ENCODE measurements around the gene ACTL8.

Gene ACTL8

DNA sequence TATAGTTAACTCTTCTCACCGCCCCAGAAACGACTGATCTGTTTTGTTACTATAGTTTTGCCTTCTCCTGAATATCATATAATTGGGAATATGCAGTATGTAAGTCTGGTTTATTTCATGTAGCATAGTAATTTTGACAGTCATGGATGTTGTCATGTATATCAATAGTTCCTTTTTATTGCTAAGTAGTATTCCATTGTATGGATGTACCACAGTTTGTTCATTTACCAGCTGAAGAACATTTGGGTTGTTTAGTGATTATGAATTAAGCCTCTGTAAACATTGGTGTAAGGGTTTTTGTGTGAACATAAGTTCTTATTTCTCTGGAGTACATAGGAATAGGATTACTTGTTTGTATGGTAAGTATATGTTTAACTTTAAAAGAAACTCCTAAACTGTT is 55.5 kb downstream of the ACTL8 start:
- DNase-seq, result no peak

DNA sequence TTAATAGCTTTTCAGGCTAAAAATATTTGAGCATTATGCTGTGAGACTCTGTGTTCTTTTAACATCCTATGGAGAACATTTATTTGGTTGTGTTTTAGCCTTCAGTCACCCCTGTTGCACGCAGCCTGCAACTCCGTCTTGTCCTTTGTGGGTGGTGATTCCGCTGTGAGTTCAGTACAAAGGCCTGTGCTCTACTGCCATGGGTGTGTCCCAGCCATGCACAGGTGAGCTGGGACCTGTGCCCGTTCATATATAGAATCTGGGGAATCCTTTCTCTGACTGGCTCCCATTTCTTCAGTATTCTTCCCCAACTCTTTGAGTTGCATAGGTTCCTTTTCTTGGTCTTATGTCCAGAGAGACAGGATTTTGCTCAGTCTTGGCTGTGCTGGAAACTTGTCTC is 61.4 kb downstream of the ACTL8 start:
- DNase-seq, result no peak

DNA sequence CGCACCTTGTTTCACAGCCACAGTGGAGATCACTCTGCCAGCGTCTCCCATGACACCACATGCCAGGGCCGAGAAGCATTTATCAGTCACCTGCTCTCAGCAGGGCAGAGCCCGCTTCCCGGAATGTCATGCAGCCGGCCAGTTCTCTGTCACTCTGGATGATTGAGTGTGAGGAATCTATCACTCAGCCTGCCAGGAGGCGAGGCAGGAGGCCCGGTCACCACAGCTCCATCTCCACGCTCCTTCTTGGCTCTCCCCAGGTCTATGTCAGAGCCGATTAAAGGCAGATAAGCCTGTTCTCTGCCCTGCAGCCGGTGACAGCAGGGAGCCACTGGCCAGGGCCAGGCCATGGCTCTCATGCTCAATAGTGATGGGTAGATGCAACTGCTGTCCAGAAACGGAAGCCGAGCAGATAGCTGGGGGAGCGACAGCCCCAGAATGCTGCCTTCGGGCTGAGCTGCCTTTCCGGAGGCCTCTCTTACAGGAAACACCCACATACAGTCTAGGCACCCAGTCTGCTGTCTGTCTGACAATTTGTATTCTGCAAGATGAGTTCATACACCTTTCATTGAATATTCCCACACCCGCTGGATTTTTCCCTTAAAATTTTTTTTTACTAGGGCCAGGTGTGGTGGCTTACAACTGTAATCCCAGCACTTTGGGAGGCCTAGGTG is 64.1 kb downstream of the ACTL8 start:
- DNase-seq, result no peak

DNA sequence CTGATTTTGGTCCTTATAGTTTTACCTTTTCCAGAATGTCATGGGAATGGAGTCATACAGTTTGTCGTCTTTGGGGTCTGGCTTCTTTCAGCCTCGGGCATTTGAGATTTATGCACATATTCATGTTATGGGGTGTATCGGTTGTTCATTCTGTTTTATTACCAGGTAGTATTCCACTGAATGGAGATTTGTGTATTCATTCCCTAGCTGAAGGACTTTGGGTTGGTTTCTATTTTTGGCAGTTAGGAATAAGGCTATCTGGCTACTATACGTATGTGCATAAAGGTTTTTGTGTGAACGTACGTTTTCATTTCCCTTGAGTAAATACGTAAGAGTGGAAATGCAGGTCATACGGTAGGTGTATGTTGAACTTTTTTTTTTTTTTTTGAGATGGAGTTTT is 65.1 kb downstream of the ACTL8 start:
- DNase-seq, result no peak

DNA sequence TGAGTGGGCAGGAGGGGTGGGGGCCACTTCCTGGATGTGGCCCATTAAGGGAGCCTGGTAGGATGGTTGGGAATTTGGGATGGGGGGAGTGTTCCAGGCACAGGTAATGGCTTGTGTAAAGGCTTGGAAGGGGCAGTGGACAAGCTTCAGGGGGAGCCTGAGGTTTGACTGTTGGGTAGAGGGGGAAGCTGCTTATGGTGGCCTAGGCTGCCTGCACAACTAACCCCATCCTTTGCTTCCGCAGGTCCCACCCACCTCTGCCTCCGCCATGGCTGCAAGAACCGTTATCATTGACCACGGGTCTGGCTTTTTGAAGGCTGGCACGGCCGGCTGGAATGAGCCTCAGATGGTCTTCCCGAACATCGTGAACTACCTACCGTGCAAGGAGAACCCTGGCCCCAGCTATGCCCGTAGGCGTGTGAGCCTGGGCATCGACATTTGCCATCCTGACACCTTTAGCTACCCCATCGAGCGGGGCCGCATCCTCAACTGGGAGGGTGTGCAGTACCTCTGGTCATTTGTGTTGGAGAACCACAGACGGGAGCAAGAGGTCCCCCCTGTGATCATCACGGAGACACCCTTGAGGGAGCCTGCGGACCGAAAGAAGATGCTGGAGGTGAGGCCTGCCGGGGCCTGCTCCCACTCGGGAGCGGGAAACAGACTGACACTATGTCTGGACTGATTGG is 67.8 kb downstream of the ACTL8 start:
- DNase-seq, result no peak

DNA sequence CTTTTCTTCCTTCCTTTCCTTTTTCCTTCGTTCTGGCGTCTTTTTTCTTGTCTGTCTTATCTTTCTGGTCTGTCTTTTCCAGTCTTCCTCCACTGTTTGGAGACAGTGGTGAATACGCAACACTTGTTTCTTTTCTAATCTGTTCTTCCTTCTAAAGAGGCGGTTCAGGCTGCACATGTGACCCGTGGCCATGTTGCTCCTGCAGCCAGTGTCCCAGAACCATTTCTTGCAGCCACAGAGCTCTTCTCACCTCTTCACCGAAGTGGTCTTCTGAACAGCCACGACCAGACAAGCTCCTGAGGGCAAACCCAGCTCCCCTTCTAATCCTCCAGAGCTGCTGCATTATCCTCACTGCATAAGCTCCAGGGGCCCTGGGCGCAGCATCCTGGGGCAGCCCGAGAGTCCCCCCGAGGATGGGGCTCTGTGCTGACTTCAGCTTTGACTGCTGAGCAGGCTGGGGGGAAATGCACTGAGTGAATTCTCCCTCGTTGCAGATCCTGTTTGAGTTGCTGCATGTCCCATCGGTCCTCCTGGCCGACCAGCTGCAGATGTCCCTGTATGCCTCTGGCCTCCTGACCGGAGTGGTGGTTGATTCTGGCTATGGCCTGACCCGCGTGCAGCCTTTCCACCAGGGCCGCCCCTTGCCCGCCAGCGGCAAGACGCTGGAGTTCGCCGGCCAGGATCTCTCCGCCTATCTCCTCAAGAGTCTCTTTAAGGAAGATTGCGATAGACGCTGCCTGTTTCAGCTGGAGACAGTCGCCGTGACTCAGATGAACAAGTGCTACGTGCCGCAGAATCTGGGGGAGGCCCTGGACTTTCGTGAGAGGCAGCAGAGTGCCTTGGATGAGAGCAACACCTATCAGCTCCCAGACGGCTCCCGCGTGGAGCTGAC is 70.4 kb downstream of the ACTL8 start:
- DNase-seq, result no peak

DNA sequence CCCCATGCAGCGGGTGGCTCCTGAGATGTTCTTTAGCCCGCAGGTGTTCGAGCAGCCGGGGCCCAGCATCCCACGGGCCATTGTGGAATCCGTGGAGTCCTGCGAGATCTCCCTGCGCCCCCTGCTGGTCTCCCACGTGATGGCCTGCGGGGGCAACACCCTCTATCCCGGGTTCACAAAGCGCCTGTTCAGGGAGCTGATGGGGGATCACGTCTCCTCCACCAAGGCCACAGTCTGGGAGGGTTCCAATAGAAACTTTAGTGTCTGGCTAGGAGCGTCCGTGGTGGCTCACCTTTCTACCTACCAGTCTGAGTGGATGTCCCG is 71.0 kb downstream of the ACTL8 start:
- no peak for DNase-seq

DNA sequence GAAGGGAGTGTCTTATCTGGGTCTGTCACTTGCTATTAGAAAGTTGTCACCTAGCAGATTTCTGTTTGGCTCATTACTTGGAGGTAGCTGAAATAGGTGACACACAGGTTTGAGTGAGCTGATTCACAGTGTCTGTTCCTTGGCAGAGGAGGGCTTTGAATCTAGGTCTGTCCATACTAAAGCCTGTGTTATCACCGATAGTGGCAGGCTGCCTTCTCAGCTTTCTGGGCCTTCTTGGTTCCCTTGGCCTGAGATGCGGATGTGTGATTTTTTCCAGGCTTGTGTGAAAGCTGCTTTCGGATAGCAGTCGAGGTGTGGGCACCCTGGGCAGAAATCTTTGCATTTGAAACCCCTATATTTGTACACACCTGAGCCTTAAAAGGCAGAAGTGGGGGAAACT is 73.9 kb downstream of the ACTL8 start:
- no peak for DNase-seq

DNA sequence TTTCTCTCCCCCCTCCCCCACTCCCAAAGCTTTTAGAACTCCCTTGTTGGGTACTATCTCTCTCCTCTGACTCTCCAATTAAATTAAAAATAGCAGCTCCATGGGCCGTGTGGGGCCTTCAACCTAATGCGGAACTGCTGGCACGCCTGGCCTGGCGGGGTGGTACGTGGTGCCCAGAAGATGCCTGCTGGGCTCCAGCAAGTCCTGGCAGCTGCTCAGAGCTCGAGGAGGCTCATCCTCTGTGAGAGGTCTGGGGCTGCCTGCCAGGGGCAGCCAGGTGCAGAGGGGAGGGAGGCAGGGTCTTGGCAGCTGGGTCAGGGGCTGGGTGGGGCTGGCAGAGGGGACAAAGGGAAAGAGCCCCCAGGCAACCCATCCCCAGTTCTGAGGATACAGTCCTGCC is 74.4 kb downstream of the ACTL8 start:
- DNase-seq, result no peak

DNA sequence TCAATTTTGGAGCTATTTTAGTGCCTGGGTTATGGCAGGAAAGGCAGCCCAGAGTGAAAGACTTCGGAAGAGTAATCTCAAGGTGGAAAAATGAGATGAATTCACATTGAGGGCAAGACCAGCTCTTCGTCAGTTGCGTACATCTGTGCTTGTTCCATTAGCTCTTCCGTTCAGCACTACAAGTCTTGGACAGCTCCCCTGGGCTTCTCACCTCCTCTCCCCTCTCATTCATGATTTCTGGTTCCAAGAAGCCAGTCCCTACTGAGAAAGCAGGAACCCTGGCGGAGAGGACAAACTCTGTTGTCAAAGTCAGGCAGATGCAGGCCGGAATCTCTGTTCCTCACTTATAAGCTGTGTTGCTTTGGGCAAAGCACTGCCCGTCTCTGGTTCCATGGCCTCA is 76.5 kb downstream of the ACTL8 start:
- DNase-seq, result no peak

DNA sequence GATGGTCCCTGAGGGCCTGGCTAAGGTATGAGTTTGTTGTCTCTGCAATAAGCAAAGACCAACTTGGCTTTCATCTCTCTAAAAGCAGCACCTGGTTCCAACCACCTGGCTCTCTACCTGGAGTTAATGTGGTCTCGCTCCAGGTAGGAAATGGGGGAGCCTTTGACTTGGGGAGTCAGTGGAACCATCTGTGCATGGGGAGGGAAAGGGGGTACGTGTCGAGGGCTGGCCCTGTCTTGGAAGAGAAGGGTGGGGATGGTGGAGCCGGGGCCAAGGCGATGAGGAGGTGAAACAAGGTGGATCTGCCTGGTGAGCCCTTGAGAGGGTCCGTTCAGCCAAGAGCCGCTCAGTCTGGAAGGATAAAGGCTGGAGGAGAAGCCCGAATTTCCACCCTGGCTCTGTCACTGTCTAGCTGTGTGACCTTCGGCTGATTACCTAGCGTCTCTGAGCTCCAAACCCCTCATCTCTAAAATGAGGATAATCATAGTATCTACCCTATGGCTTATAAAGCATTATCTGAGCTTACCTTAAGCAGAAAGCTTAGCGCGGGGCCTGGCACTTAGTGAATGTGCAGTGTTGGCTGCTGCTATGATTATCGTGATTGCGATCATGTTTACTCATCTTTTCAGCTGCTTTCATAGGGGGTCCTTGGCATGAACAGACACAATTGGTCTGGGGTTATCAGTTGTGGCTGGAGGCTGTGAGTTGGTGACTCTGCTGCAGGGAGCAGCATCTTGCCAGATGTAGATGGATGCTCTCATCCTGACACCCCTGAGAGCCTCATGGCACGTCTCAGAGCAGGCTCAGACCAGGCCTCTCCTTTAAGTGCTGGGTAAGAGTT is 78.7 kb downstream of the ACTL8 start:
- no peak for DNase-seq

DNA sequence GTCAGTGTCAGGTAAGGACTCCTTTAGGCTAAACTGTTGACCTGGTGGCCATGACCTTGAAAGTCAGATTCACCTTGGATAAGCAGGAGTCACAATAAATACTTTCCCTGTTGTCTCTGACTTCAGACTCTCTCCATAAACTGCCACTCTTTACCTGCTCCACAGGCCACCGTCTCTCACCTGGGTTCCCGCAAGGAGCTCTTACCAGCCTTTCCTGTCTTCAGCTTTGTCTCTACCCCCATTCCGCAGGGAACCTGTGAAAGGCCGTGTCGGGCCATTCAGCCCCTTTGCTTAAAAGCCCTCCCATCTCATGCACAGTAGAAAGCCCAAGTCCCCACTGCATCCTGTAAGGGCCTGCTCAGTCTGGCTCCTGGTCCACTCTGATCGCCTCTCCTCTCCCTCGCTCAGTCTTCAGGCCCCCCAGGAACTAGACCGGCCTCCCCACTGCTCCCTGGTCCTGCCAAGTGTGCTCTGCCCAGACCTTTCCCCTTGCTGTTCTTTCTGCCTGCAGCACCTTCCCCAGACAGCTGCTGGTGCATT is 79.5 kb downstream of the ACTL8 start:
- DNase-seq, result no peak

DNA sequence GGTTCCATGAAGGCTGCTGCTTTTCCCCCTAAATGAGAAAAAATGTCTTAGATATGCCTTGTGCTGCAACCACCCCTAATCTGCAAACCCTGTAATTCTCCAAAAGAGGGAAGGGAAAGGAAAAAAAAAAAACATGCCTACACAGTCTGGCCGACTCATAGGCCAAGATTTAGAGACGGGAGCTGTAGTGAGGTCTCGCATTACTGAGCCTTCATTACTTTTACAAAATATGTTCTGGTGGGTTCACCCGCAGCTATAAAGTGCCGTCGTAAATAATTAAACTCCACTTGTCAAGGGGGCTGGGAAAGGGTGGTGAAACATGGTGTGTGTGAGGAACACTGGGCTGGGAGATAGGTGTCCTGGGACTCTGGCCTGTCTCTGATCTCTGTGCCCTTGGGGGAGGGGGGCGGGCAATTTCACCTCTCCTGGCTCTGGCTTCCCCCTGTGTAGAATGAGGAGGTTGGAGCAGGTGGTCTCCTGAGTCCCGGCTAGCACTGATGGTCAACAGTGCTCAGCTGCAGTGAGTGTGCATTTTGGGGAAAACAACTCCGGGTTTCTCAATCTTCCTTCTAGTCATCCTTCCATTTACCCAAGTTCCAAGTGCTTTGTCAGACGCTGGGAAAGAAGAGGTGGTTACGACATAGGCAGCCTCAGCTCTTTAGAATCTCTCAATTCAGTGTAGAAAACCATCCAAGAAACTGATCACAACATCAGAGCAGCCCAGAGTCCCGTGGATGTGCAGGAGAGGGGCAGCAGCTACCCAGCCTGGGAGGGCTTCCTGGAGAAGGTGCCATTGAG is 82.3 kb downstream of the ACTL8 start:
- DNase-seq, result no peak

DNA sequence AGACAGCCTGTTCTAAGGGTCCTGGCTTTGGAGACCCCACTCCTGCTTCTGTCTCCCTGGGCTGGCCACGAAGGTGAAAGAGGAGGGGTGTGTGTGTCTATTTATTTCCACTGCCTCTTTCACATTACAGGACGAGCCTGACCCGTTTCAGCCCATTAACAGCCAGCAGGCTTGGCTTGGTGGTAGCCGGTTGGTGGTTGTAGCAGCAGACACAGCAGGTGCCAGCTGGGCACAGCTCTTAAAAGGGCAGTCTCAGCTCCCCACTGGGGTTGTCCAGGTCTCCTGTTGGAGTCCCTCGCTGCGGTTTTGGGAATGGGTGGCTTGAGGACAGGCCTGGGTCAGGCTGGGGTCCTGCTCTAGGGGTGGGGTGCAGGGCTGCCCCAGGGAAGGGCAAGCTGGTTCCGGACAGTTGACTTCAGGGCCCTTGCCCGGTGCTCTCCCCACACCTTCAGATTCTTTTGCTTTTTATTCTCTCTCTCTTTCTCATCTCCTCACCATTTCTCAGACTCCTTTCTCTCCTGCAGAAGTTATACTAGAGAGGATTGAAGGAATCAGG is 84.6 kb downstream of the ACTL8 start:
- DNase-seq, result no peak

DNA sequence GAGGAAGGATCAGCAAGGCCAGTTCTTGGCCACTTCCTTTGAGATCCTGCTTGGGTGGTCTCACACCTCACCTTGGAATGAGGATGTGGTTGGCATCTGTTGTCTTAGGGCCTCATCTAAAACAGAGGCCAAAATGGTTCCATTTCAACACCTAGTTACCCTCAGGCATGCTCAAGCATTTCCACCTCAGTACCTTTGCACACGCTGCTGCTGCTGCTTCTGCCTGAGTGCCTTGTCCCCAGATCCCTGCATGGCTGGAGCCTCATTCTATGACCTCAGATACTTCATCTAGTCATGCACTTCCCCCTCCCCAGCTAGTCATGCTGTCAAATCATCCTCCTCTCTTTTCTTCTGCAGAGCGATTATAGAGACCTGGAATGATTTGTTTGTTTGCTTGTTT is 86.8 kb downstream of the ACTL8 start:
- DNase-seq, result no peak

DNA sequence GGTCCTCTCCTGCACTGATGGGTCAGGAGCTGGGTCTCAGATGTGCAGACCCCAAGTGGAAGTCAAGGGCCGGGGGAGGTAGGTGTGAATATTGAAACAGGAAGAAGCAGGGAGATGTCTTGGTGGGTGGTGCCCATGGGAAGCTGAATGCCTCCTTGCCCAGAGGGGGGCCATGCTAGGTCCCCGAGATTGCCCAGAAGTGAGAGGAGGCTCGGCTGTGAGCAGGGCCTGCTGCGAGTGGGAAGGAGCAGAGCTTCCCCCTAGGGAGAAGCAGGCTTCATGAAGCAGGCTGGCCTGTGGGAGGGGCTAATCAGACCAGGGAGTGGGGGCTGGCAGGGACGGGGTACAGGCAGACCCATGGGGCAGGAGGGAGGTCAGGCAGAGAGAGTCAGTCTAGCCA is 87.6 kb downstream of the ACTL8 start:
- DNase-seq, result no peak

DNA sequence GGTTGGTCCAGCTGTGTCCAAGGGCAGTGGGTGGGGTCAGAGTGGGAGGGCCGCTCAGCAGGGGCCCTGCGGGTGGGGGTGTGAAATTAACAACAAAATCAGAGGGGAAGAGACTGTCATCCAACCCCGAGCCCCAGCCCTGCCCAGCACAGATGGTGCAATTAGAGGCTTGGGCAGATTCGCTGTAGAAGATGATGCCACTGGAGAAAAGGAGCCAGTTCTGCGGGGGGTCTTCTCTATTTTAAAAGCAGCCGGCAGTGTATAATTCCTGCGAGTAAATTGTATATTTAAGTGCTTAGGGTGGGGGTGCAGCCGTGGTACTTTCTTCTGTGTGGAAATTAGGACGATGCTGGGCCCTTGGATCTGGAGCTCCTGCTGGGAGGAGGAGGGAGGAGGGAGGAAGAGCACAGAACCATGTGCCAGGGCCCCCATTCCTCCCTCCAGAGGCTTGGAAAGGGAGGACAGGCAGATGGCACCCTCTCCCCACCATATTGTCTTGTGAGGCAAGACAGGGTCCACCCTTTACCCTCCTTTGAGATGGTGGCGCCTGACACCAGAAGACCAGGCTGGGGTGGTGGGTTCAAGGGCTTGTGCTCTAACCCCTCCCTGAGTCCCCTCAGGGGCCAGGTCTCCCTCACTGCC is 89.2 kb downstream of the ACTL8 start:
- no peak for DNase-seq

DNA sequence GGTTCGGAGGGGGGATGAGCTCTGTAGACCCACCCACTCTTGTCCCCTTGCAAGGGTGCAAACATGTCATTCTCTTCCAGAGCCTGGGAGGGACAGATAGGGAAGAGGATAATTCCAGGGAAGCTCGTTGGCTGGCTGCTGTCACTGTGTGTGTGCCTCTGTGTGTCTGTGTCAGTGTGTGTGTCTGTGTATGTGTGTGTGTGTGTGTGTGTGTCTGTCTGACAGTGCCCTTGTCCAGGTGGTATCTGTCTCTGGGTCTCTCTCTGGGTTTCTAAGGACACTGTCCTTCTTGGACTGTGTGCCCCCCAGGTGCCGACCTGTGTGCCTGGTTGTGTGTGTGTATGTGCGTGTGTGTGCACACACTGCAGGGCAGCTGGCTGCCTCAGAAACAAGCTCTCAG is 90.5 kb downstream of the ACTL8 start:
- DNase-seq, result no peak

DNA sequence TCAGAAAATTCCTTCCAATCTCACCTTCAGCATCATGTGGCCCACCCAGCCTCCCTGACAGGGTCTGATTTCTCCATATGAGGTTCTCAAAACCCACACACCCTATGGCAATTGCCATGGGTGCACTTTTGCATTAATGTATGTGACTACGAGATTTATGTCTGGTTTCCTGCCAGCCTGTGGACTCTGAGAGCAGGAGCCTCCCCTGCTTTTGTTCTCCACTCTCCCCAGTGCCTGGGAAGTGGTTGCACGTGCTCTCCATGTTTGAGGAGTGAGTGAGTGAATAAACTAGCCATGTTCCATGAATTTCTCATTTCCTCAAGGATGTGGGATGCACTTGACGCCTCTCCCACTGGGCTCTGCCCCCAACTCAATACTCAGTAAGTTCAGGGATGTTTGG is 91.2 kb downstream of the ACTL8 start:
- no peak for DNase-seq

DNA sequence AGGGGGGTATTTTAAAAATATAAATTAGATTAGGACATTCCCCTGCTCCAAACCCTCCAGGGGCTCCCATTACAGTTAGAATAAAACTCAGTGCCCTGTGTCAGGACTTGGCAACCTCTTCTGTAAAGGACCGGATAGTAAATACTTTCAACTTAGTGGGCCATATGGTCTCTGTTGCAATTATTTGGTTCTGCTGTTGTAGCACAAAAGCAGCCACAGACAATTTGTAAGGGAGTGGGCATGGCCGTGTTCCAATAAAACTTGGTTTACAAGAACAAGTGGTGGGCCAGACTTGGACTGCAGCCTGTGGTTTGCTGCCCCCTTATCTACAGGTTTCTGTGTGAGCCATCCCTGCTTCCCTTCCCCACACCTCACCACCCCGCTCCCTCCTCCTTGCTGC is 92.0 kb downstream of the ACTL8 start:
- DNase-seq, result no peak

DNA sequence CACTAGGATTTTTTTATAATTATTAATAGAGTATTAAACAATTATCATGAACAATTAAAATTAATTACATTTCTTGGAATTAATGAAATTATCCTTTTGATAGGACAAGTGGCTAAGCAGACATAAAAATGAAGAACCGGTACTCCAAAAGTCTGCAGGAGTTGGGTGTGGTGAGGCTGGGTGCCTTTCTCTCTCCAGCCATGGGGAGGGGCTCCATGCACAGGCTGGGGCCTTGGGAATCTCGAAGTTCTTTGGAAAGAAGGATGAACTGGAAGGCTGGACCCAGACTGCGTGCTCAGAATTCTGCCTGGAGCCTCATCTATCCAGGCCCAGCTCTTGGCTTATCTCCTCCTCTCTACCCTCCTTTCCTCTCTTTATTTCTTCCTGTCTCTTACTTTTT is 94.1 kb downstream of the ACTL8 start:
- no peak for DNase-seq
